Stimulated activated CD8-positive, alpha-beta memory T cell treated with anti-CD3 and anti-CD28 coated beads, Interleukin-7, amount 100 ng/mL, for 24 hours (primary cell): ENCODE data around the gene SH3TC2.

Experiments
- DNase-seq: peaks from one replicate; pipeline ENCODE4 v3.0.0-alpha.2; 2020; ENCODE audit warnings: low read depth

SH3TC2 gene

GRCh38 chr5:149060325-149060724, 2.5 kb downstream of the SH3TC2 start:
- DNase-seq = no peak

GRCh38 chr5:149056616-149057165, 6.2 kb downstream of the SH3TC2 start:
- no peak for DNase-seq

- DNase-seq = no peak
Observed at GRCh38 chr5:149054416-149054815, 8.4 kb downstream of the SH3TC2 start.

GRCh38 chr5:149053072-149053695, 9.7 kb downstream of the SH3TC2 start:
- no peak for DNase-seq

DNA sequence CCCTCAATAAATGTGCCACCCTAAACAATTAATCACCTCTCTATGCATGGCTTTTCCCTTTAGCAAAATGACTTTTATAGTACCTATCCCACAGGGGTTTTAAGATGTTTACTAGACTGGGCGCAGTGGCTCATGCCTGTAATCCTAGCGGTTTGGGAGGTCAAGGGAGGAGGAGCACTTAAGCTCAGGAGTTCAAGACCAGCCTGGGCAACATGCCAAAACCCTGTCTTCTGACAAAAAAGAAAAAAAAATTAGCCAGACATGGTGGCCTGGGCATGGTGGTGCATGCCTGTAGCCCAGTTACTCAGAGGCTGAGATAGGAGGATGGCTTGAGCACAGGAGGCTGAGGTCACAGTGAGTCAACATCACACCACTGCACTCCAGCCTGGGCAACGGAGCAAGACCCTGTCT, 13.5 kb downstream of the SH3TC2 start:
- no peak for DNase-seq

DNA sequence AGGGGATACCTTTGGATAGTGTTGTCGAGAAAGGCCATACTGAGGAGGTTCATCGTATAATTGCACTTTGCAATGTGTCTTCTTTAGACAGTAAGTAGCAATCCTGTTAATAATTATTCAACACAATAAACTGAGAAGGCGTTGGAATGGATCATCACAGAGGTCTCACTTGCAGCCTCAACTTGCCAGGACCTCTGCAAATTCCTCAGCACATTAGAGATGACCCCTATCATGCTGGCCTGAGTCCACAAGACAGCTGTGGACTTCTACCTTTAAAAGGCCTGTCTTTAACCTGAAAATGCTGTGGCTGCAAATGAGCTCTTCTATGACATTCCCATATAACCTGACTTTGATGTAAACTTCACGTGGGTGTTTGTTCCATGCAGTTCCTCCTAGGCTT, 14.1 kb downstream of the SH3TC2 start:
- DNase-seq = no peak

DNA sequence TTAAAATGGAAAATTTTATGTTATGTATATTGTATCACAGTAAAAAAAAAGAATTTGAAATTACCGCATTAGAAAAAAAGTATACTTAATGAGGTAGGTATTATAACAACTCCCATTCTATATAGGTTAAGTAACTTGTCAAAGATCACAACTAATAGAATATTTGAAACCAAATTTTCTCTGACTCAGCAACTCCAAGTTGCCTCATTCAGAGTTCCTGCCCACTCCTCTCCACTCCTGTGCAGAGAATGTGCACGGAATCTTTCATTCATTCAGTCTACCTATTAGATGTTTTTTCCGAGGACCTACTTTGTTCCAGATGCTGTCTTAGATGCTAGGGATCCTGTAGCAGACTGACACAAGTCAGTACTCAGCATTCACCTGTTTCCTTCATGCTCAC, 15.4 kb downstream of the SH3TC2 start:
- no peak for DNase-seq

- DNase-seq = no peak
Observed at GRCh38 chr5:149046196-149046829, 16.5 kb downstream of the SH3TC2 start.

GRCh38 chr5:149045089-149045460, 17.8 kb downstream of the SH3TC2 start:
- no peak for DNase-seq

DNA sequence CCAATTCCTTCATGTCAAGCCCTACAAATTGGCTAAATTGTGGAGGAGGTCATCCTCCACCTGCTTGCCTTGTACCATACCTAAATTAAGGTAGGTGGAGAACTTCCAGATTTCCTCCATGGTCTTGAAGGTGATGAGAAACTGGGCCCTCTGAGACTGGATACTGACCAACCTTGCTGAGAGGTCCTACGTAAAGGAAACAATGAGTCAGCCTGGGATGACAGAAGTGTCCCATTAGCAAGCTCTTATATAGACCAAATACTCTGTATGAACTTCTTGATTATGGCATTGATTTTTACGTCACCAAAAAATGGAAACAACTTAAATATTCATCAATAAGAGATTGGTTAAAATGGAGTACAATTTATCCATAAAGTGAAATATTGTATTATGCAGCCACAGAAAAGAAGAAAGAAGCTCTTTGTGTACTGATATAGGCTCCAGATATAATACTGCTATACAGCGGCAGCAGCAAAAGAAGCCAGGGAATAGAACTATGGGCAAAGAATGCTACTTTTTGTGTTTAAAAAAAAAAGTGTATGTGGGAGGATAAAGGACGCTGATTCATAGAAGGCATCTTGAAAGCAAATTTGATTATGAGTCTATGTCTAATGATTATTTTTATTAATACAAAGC, 18.3 kb downstream of the SH3TC2 start:
- no peak for DNase-seq

DNA sequence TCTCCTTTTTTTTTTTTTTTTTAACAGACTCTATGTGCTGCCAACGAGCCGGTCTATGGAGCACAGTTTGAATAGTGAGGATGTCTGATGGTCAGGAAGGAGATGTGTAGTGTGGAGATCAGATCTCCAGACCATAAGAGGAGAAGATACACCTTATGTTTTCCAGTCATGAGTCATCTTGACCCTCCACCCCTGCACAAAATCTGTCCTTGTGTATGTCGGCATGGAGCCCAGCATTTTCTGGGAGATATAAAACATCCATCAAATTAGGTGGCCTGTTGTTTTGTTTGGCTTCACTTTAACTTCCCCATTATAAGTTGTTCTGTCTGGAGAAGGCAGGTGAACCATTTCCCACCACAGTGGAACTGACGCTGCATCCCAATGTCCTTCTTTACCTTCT, 19.2 kb downstream of the SH3TC2 start:
- DNase-seq = no peak

GRCh38 chr5:149042865-149043264, 20.0 kb downstream of the SH3TC2 start:
- no peak for DNase-seq

DNA sequence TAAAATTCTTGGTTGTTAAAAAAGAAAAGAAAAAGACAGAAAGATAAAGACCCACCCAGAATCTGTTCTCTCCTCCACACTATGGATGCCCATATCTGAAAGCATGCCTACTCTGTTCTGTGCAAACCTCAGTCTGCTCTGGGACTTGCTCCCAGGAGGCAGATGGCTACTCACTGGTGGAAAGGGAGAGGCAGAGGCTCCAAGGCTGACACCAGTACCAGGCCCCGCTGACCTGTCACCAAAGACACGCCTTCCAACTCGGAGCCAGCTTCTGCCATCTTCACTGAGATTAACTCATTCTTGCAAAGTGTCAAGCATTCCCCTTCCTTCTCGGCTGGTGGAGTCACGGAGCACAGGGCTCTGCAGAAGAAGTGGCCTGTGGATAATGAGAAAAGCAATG, 21.6 kb downstream of the SH3TC2 start:
- DNase-seq = no peak

- DNase-seq = no peak
Observed at GRCh38 chr5:149040421-149040820, 22.4 kb downstream of the SH3TC2 start.

GRCh38 chr5:149039506-149039905, 23.4 kb downstream of the SH3TC2 start:
- no peak for DNase-seq

GRCh38 chr5:149038336-149039080, 24.4 kb downstream of the SH3TC2 start:
- DNase-seq = no peak

GRCh38 chr5:149037817-149038216, 25.0 kb downstream of the SH3TC2 start:
- DNase-seq = no peak

- no peak for DNase-seq
Observed at GRCh38 chr5:149036970-149037369, 25.9 kb downstream of the SH3TC2 start.

GRCh38 chr5:149036168-149036567, 26.7 kb downstream of the SH3TC2 start:
- DNase-seq = no peak

DNA sequence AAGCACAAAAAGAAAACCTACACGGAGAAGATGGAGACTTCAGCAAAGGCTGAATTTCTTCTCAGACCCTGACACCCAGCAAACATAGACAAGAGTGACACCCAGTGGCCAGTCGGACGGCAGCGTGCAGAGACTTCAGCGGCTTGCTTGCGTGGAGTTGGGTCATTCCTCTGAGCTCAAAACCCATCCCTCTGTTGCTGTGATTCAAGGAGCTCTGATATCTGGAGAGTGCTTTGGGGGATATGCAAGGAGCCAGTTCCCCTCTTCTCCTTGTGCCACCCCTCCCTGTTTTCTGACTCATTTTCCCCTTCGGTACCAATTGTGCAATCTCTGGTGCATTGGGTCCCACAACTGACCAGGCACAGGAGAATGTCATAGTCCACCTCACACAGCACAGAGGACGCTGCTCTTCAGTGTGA, 27.5 kb downstream of the SH3TC2 start:
- peak; percentile 45 for DNase-seq

DNA sequence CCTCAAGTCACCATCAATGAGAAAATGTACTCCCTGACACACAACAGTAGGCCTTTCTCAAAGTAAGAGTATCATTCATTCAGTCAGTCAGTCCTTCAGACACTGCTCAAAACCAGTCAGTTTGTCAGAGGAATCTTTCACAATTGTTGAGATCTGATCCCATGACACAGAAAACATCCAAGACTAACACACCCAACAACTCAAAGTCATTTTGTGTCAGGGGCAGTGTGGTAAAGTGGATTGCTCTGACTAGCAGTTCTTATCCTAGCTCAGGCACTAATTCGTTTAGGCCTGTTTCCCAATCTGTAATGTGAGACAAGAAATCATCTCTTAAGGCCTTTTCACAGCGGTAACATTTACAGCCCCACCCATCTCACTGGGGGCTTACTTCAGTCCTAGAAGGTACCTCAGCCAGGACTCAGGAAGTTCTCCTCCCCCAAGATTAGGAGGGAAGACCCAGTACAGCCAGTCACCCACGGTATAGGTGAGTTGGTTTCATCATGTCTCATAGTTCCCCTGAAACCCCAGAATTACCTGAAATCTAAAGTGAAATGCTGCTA, 31.9 kb downstream of the SH3TC2 start:
- DNase-seq = no peak

GRCh38 chr5:149030392-149030791, 32.5 kb downstream of the SH3TC2 start:
- DNase-seq = no peak
